ENCODE measurements around the gene CCRL2.

CCRL2 gene

DNA sequence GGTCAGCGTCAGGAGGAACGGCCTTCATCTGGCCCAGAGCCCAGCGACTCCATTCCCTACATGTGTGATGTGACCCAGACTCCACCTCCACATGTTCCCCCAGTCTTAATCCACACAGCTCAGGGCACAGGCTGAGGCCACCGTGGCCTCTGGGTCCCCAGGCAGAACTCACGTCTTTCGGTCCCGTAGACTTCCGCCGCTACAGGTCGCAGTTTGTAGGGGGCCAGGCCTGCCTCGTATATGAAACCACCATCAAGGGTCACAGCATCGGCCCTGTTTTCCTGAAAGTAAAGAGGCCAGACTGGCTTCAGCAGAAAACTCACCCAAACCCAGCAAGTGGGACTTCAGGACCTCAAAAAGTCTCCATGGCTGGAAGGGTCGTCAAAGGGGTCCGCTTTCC is 49.1 kb downstream of the CCRL2 start:
- H3K4me3 ChIP-seq (ENCODE audit: low read depth, low read length): no peak overlapping the region
- TF ChIP-seq, protein P1, sequence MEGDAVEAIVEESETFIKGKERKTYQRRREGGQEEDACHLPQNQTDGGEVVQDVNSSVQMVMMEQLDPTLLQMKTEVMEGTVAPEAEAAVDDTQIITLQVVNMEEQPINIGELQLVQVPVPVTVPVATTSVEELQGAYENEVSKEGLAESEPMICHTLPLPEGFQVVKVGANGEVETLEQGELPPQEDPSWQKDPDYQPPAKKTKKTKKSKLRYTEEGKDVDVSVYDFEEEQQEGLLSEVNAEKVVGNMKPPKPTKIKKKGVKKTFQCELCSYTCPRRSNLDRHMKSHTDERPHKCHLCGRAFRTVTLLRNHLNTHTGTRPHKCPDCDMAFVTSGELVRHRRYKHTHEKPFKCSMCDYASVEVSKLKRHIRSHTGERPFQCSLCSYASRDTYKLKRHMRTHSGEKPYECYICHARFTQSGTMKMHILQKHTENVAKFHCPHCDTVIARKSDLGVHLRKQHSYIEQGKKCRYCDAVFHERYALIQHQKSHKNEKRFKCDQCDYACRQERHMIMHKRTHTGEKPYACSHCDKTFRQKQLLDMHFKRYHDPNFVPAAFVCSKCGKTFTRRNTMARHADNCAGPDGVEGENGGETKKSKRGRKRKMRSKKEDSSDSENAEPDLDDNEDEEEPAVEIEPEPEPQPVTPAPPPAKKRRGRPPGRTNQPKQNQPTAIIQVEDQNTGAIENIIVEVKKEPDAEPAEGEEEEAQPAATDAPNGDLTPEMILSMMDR (IDR thresholded peaks at IDR 0.05; ENCODE audit: borderline replicate concordance, insufficient read depth, low read depth, low read length): no peak
